Measurements from ENCODE around the gene ASS1. TPM values are rescaled to one million over a fixed set of nuclear protein-coding genes. Genes with fewer than 3 reads are reported as not detected.

The ASS1 gene
- total RNA-seq, 1 donor from 2014 or later, result 109 TPM

GRCh38 chr9:130417602-130418001 lies 27.2 kb upstream of the ASS1 start:
- H3K4me3 ChIP-seq (ENCODE audit: low read length in 3 of 3), result no peak overlapping the region
- no peaks in the 10 kb centered on the region for H3K9me3 ChIP-seq (ENCODE audit: control insufficient read depth in 3 of 3, low read length in 3 of 3)
- H3K36me3 ChIP-seq (ENCODE audit: control insufficient read depth in 3 of 3, insufficient read depth in 3 of 3, low read length in 3 of 3), result peaks cover 0 to 5% (median 0%) of the 10 kb centered on the region in 3 donors
- no peak overlapping the region for H3K9ac ChIP-seq (ENCODE audit: low read depth in 1 of 3, low read length in 3 of 3)
- H3K27me3 ChIP-seq (ENCODE audit: control insufficient read depth in 3 of 3, insufficient read depth in 3 of 3, low read length in 3 of 3), result peaks cover 11 to 16% (median 15%) of the 10 kb centered on the region in 3 donors
- H3K4me1 ChIP-seq (ENCODE audit: control insufficient read depth in 3 of 3, insufficient read depth in 3 of 3, low read length in 3 of 3), result no peaks in the 10 kb centered on the region
- no peak overlapping the region for H3K27ac ChIP-seq (ENCODE audit: low read depth, low read length)

- Histone ChIP-seq H3K27ac (ENCODE audit: low read depth, low read length) (no peak overlapping the region), H3K4me1 (ENCODE audit: control insufficient read depth in 3 of 3, insufficient read depth in 3 of 3, low read length in 3 of 3) (no peaks in the 10 kb centered on the region), H3K27me3 (ENCODE audit: control insufficient read depth in 3 of 3, insufficient read depth in 3 of 3, low read length in 3 of 3) (peaks cover 20 to 26% (median 25%) of the 10 kb centered on the region in 3 donors), H3K36me3 (ENCODE audit: control insufficient read depth in 3 of 3, insufficient read depth in 3 of 3, low read length in 3 of 3) (no peaks in the 10 kb centered on the region), H3K4me3 (ENCODE audit: low read length in 3 of 3) (no peak overlapping the region), H3K9ac (ENCODE audit: low read depth in 1 of 3, low read length in 3 of 3) (no peak overlapping the region), H3K9me3 (ENCODE audit: control insufficient read depth in 3 of 3, low read length in 3 of 3) (no peaks in the 10 kb centered on the region)
Observed at GRCh38 chr9:130418776-130419175, 26.0 kb upstream of the ASS1 start.

- H3K27me3 ChIP-seq (ENCODE audit: control insufficient read depth in 3 of 3, insufficient read depth in 3 of 3, low read length in 3 of 3), result peaks cover 20 to 26% (median 25%) of the 10 kb centered on the region in 3 donors
- H3K4me3 ChIP-seq (ENCODE audit: low read length in 3 of 3), result no peak overlapping the region
- no peak overlapping the region for H3K27ac ChIP-seq (ENCODE audit: low read depth, low read length)
- no peaks in the 10 kb centered on the region for H3K9me3 ChIP-seq (ENCODE audit: control insufficient read depth in 3 of 3, low read length in 3 of 3)
- no peaks in the 10 kb centered on the region for H3K4me1 ChIP-seq (ENCODE audit: control insufficient read depth in 3 of 3, insufficient read depth in 3 of 3, low read length in 3 of 3)
- no peaks in the 10 kb centered on the region for H3K36me3 ChIP-seq (ENCODE audit: control insufficient read depth in 3 of 3, insufficient read depth in 3 of 3, low read length in 3 of 3)
- no peak overlapping the region for H3K9ac ChIP-seq (ENCODE audit: low read depth in 1 of 3, low read length in 3 of 3)
Observed at GRCh38 chr9:130419521-130420035, 25.2 kb upstream of the ASS1 start.

- Histone ChIP-seq H3K4me3 (ENCODE audit: low read length in 3 of 3) (no peak overlapping the region), H3K9ac (ENCODE audit: low read depth in 1 of 3, low read length in 3 of 3) (no peak overlapping the region), H3K27me3 (ENCODE audit: control insufficient read depth in 3 of 3, insufficient read depth in 3 of 3, low read length in 3 of 3) (peaks cover 21 to 26% (median 25%) of the 10 kb centered on the region in 3 donors), H3K36me3 (ENCODE audit: control insufficient read depth in 3 of 3, insufficient read depth in 3 of 3, low read length in 3 of 3) (peaks cover 0 to 3% (median 2%) of the 10 kb centered on the region in 3 donors), H3K27ac (ENCODE audit: low read depth, low read length) (no peak overlapping the region), H3K4me1 (ENCODE audit: control insufficient read depth in 3 of 3, insufficient read depth in 3 of 3, low read length in 3 of 3) (peaks cover 0 to 5% (median under 1%) of the 10 kb centered on the region in 3 donors), H3K9me3 (ENCODE audit: control insufficient read depth in 3 of 3, low read length in 3 of 3) (no peaks in the 10 kb centered on the region)
Observed at GRCh38 chr9:130421154-130421801, 23.5 kb upstream of the ASS1 start.

- no peak overlapping the region for H3K4me3 ChIP-seq (ENCODE audit: low read length in 3 of 3)
- peaks cover 0 to 7% (median 2%) of the 10 kb centered on the region in 3 donors for H3K4me1 ChIP-seq (ENCODE audit: control insufficient read depth in 3 of 3, insufficient read depth in 3 of 3, low read length in 3 of 3)
- H3K9ac ChIP-seq (ENCODE audit: low read depth in 1 of 3, low read length in 3 of 3), result no peak overlapping the region
- no peaks in the 10 kb centered on the region for H3K9me3 ChIP-seq (ENCODE audit: control insufficient read depth in 3 of 3, low read length in 3 of 3)
- peaks cover 0 to 3% (median 3%) of the 10 kb centered on the region in 3 donors for H3K36me3 ChIP-seq (ENCODE audit: control insufficient read depth in 3 of 3, insufficient read depth in 3 of 3, low read length in 3 of 3)
- H3K27ac ChIP-seq (ENCODE audit: low read depth, low read length), result no peak overlapping the region
- H3K27me3 ChIP-seq (ENCODE audit: control insufficient read depth in 3 of 3, insufficient read depth in 3 of 3, low read length in 3 of 3), result peaks cover 23 to 26% (median 23%) of the 10 kb centered on the region in 3 donors
Observed at GRCh38 chr9:130421802-130422276, 22.9 kb upstream of the ASS1 start.

GRCh38 chr9:130422546-130422945 lies 22.2 kb upstream of the ASS1 start:
- Histone ChIP-seq H3K4me3 (ENCODE audit: low read length in 3 of 3) (no peak overlapping the region), H3K9me3 (ENCODE audit: control insufficient read depth in 3 of 3, low read length in 3 of 3) (no peaks in the 10 kb centered on the region), H3K9ac (ENCODE audit: low read depth in 1 of 3, low read length in 3 of 3) (no peak overlapping the region), H3K27me3 (ENCODE audit: control insufficient read depth in 3 of 3, insufficient read depth in 3 of 3, low read length in 3 of 3) (peaks cover 22 to 30% (median 23%) of the 10 kb centered on the region in 3 donors), H3K36me3 (ENCODE audit: control insufficient read depth in 3 of 3, insufficient read depth in 3 of 3, low read length in 3 of 3) (peaks cover 0 to 3% (median 3%) of the 10 kb centered on the region in 3 donors), H3K4me1 (ENCODE audit: control insufficient read depth in 3 of 3, insufficient read depth in 3 of 3, low read length in 3 of 3) (peaks cover 2 to 12% (median 2%) of the 10 kb centered on the region in 3 donors), H3K27ac (ENCODE audit: low read depth, low read length) (no peak overlapping the region)

- Histone ChIP-seq H3K4me3 (ENCODE audit: low read length in 3 of 3) (no peak overlapping the region), H3K36me3 (ENCODE audit: control insufficient read depth in 3 of 3, insufficient read depth in 3 of 3, low read length in 3 of 3) (peaks cover 0 to 3% (median 3%) of the 10 kb centered on the region in 3 donors), H3K27ac (ENCODE audit: low read depth, low read length) (no peak overlapping the region), H3K9me3 (ENCODE audit: control insufficient read depth in 3 of 3, low read length in 3 of 3) (no peaks in the 10 kb centered on the region), H3K4me1 (ENCODE audit: control insufficient read depth in 3 of 3, insufficient read depth in 3 of 3, low read length in 3 of 3) (peaks cover 2 to 12% (median 2%) of the 10 kb centered on the region in 3 donors), H3K9ac (ENCODE audit: low read depth in 1 of 3, low read length in 3 of 3) (no peak overlapping the region), H3K27me3 (ENCODE audit: control insufficient read depth in 3 of 3, insufficient read depth in 3 of 3, low read length in 3 of 3) (peaks cover 21 to 30% (median 23%) of the 10 kb centered on the region in 3 donors)
Observed at GRCh38 chr9:130423272-130423671, 21.5 kb upstream of the ASS1 start.

GRCh38 chr9:130424595-130425454 lies 19.9 kb upstream of the ASS1 start:
- Histone ChIP-seq H3K4me3 (ENCODE audit: low read length in 3 of 3) (no peak overlapping the region), H3K4me1 (ENCODE audit: control insufficient read depth in 3 of 3, insufficient read depth in 3 of 3, low read length in 3 of 3) (peaks cover 2 to 12% (median 2%) of the 10 kb centered on the region in 3 donors), H3K27me3 (ENCODE audit: control insufficient read depth in 3 of 3, insufficient read depth in 3 of 3, low read length in 3 of 3) (peaks cover 22 to 33% (median 23%) of the 10 kb centered on the region in 3 donors), H3K9ac (ENCODE audit: low read depth in 1 of 3, low read length in 3 of 3) (no peak overlapping the region), H3K36me3 (ENCODE audit: control insufficient read depth in 3 of 3, insufficient read depth in 3 of 3, low read length in 3 of 3) (peaks cover 0 to 3% (median 3%) of the 10 kb centered on the region in 3 donors), H3K27ac (ENCODE audit: low read depth, low read length) (no peak overlapping the region), H3K9me3 (ENCODE audit: control insufficient read depth in 3 of 3, low read length in 3 of 3) (no peaks in the 10 kb centered on the region)

GRCh38 chr9:130425741-130426466 lies 18.9 kb upstream of the ASS1 start:
- Histone ChIP-seq H3K9me3 (ENCODE audit: control insufficient read depth in 3 of 3, low read length in 3 of 3) (no peaks in the 10 kb centered on the region), H3K4me3 (ENCODE audit: low read length in 3 of 3) (no peak overlapping the region), H3K4me1 (ENCODE audit: control insufficient read depth in 3 of 3, insufficient read depth in 3 of 3, low read length in 3 of 3) (peaks cover 2 to 12% (median 2%) of the 10 kb centered on the region in 3 donors), H3K27me3 (ENCODE audit: control insufficient read depth in 3 of 3, insufficient read depth in 3 of 3, low read length in 3 of 3) (peaks cover 22 to 33% (median 23%) of the 10 kb centered on the region in 3 donors), H3K36me3 (ENCODE audit: control insufficient read depth in 3 of 3, insufficient read depth in 3 of 3, low read length in 3 of 3) (peaks cover 0 to 8% (median 3%) of the 10 kb centered on the region in 3 donors), H3K9ac (ENCODE audit: low read depth in 1 of 3, low read length in 3 of 3) (no peak overlapping the region), H3K27ac (ENCODE audit: low read depth, low read length) (no peak overlapping the region)
